HCT116 (cell line): ENCODE data around the gene SMNDC1. TPM values are rescaled to one million over a fixed set of nuclear protein-coding genes. Genes with fewer than 3 reads are reported as not detected.

Experiments
- ATAC-seq: fragments of 200-7000 bp; cut with Tn5 transposase; 2 replicates; pipeline ENCODE4 v1.9.1; 2020; ENCODE audit warnings: mild to moderate bottlenecking, moderate library complexity
- BruUV-seq: library from RNA; stranded (reverse); fragments of 400-500 nt; replicated peaks from 2 replicates; lab custom pipeline; 2021; lab: Mats Ljungman, UMichigan
- CTCF ChIA-PET: fragments of 300-600 bp; sonication (Branson Sonifier 250); formaldehyde crosslinking; loops from one replicate; lab custom pipeline; 2021; ENCODE audit warnings: antibody characterized with exemption; lab: Charles Lee
- POLR2A ChIA-PET: fragments of 300-600, 350-600 bp; sonication (Branson Sonifier 250); formaldehyde crosslinking; loops from one replicate; lab custom pipeline; 2021; ENCODE audit warnings: antibody characterized with exemption; lab: Charles Lee
- RAD21 ChIA-PET, 2 experiments: fragments of 300-600 bp; sonication (Branson Sonifier 250); formaldehyde crosslinking; loops; one replicate each; lab custom pipeline; 2023; ENCODE audit warnings: low total read pairs in 2 of 2; ENCODE audit not compliant: uncharacterized antibody in 2 of 2, unreplicated experiment in 2 of 2, low non-redundant PET in 1 of 2; lab: Charles Lee
- DNase-seq: peaks from one replicate; pipeline ENCODE4 v3.0.0-alpha.2; 2010; ENCODE audit warnings: low read depth, low spot score
- H2AFZ ChIP-seq: fragments of 200-600 bp; shearing (Covaris generic), sonication (generic); 2 replicates; pipeline ENCODE4 v1.6.1; 2017; ENCODE audit warnings: low read depth, mixed run types, mixed read lengths, antibody characterized with exemption, low read length; ENCODE audit not compliant: poor library complexity, severe bottlenecking
- H3K27ac ChIP-seq: 2 replicates; pipeline ENCODE4 v1.5.1; 2012; ENCODE audit warnings: low read depth, low read length
- H3K27me3 ChIP-seq: fragments of 200-600 bp; sonication (generic); 2 replicates; pipeline ENCODE4 v1.6.1; 2016; ENCODE audit warnings: mixed run types, low read length, mixed read lengths; ENCODE audit not compliant: insufficient read depth
- H3K36me3 ChIP-seq, 2 experiments: fragments of 200-500 bp in 1 of 2; fragments of 200-600 bp in 1 of 2; sonication (Bioruptor generic) in 1 of 2; sonication (generic) in 1 of 2; 2 replicates each; pipeline versions ENCODE4 v1.5.1 to v1.6.1; 2014 to 2016; ENCODE audit warnings: low read length in 2 of 2, inconsistent platforms in 1 of 2, mixed read lengths in 1 of 2, mixed run types in 1 of 2; ENCODE audit not compliant: insufficient read depth in 2 of 2, control insufficient read depth in 1 of 2
- H3K4me1 ChIP-seq, 2 experiments: fragments of 200-600 bp in 1 of 2; sonication (generic) in 1 of 2; 2 replicates each; pipeline versions ENCODE4 v1.5.1 to v1.6.1; 2012 to 2017; ENCODE audit warnings: low read length in 2 of 2, inconsistent platforms in 1 of 2, mild to moderate bottlenecking in 1 of 2, mixed read lengths in 1 of 2, mixed run types in 1 of 2, moderate library complexity in 1 of 2; ENCODE audit not compliant: insufficient read depth in 2 of 2, control insufficient read depth in 1 of 2
- H3K4me2 ChIP-seq: fragments of 200-600 bp; sonication (generic); 2 replicates; pipeline ENCODE4 v1.6.1; 2017; ENCODE audit warnings: mixed run types, low read length, mixed read lengths
- H3K4me3 ChIP-seq, 2 experiments: fragments of 200-600 bp in 1 of 2; sonication (generic) in 1 of 2; replicated peaks in 1 of 2; 2 replicates each; pipeline ENCODE4 v1.5.1; 2011 to 2016; ENCODE audit warnings: low read length in 2 of 2, control low read depth in 1 of 2, low read depth in 1 of 2, mild to moderate bottlenecking in 1 of 2, mixed read lengths in 1 of 2, mixed run types in 1 of 2
- H3K79me2 ChIP-seq: fragments of 200-600 bp; sonication (generic); 2 replicates; pipeline ENCODE4 v1.6.1; 2017; ENCODE audit warnings: mild to moderate bottlenecking, mixed run types, low read length, moderate library complexity, mixed read lengths; ENCODE audit not compliant: insufficient read depth
- H3K9ac ChIP-seq: fragments of 200-600 bp; sonication (generic); 2 replicates; pipeline ENCODE4 v1.6.1; 2016; ENCODE audit warnings: low read length, mixed read lengths
- H3K9me2 ChIP-seq: fragments of 200-600 bp; sonication (generic), shearing (Covaris generic); 2 replicates; pipeline ENCODE4 v1.6.1; 2017; ENCODE audit warnings: mixed run types, mild to moderate bottlenecking, moderate library complexity; ENCODE audit not compliant: insufficient read depth
- H3K9me3 ChIP-seq, 2 experiments: fragments of 200-500 bp in 1 of 2; fragments of 200-600 bp in 1 of 2; sonication (Bioruptor generic) in 1 of 2; sonication (generic) in 1 of 2; 2 replicates each; pipeline ENCODE4 v1.6.1; 2014 to 2017; ENCODE audit warnings: low read length in 2 of 2, mixed read lengths in 2 of 2, inconsistent platforms in 1 of 2, low read depth in 1 of 2, mild to moderate bottlenecking in 1 of 2, mixed run types in 1 of 2, moderate library complexity in 1 of 2; ENCODE audit not compliant: control insufficient read depth in 1 of 2, insufficient read depth in 1 of 2
- H4K20me1 ChIP-seq: fragments of 200-600 bp; sonication (generic), shearing (Covaris generic); 2 replicates; pipeline ENCODE4 v1.6.1; 2017; ENCODE audit warnings: mixed run types, mild to moderate bottlenecking, moderate library complexity; ENCODE audit not compliant: insufficient read depth
- CEBPB ChIP-seq: IDR thresholded peaks from 2 replicates; pipeline ENCODE4 v1.6.1; 2012; ENCODE audit warnings: low read depth
- EGR1 ChIP-seq: IDR thresholded peaks from 2 replicates; pipeline ENCODE4 v1.6.1; 2012; ENCODE audit warnings: low read depth
- ELF1 ChIP-seq: IDR thresholded peaks from 2 replicates; pipeline ENCODE4 v1.6.1; 2012; ENCODE audit warnings: low read depth, borderline replicate concordance
- EZH2 ChIP-seq: fragments of 200-600 bp; sonication (generic); IDR thresholded peaks from 2 replicates; pipeline ENCODE4 v1.6.1; 2017; ENCODE audit warnings: antibody characterized with exemption, mixed run types
- FOSL1 ChIP-seq: IDR thresholded peaks from 2 replicates; pipeline ENCODE4 v1.6.1; 2012; ENCODE audit warnings: low read depth
- POLR2A ChIP-seq: IDR thresholded peaks from 2 replicates; pipeline ENCODE4 v1.7.0; 2011; ENCODE audit warnings: borderline replicate concordance; ENCODE audit not compliant: insufficient read depth, insufficient read length; ENCODE audit errors: extremely low read depth
- POLR2AphosphoS5 ChIP-seq: IDR thresholded peaks from 2 replicates; pipeline ENCODE4 v1.6.1; 2011; ENCODE audit warnings: mild to moderate bottlenecking, low read depth, low read length, moderate library complexity
- SP1 ChIP-seq: IDR thresholded peaks from 2 replicates; pipeline ENCODE4 v1.6.1; 2012; ENCODE audit warnings: low read depth
- SRF ChIP-seq: IDR thresholded peaks from 2 replicates; pipeline ENCODE4 v1.6.1; 2012; ENCODE audit warnings: low read depth
- YY1 ChIP-seq: IDR thresholded peaks from 2 replicates; pipeline ENCODE4 v1.6.1; 2011; ENCODE audit warnings: low read length, low read depth, moderate library complexity, mild to moderate bottlenecking; ENCODE audit not compliant: insufficient replicate concordance; ENCODE audit errors: extremely low read depth
- intact Hi-C: fragments of 100-400 bp; cut with micrococcal nuclease; formaldehyde crosslinking; loops from 2 replicates; pipeline ENCODE4 v1.10.0; 2022
- total RNA-seq: library from RNA; stranded (reverse); gene quantifications from one replicate; pipeline ENCODE4 v1.2.1, GENCODE V29; 2021; ENCODE audit not compliant: unreplicated experiment
- TF ChIP-seq, protein P1 (sequence below): IDR thresholded peaks from 2 replicates; pipeline ENCODE4 v1.6.1; 2012; ENCODE audit warnings: low read depth
- TF ChIP-seq, protein P2 (sequence below), 3 experiments: fragments of 200-600 bp in 1 of 3; sonication (generic) in 1 of 3; IDR thresholded peaks in 2 of 3; conservative IDR thresholded peaks in 1 of 3; 2 replicates each; pipeline ENCODE4 v1.5.1; 2012 to 2017; ENCODE audit warnings: low read depth in 2 of 3, low read length in 2 of 3, antibody characterized with exemption in 1 of 3, borderline replicate concordance in 1 of 3, control low read depth in 1 of 3, mild to moderate bottlenecking in 1 of 3, mixed read lengths in 1 of 3, mixed run types in 1 of 3, moderate library complexity in 1 of 3; ENCODE audit not compliant: insufficient read depth in 1 of 3
- TF ChIP-seq, protein P3 (sequence below): IDR thresholded peaks from 2 replicates; pipeline ENCODE4 v1.6.1; 2012

The SMNDC1 gene
- total RNA-seq, 1 experiment from 2014 or later, result 61.7 TPM

DNA sequence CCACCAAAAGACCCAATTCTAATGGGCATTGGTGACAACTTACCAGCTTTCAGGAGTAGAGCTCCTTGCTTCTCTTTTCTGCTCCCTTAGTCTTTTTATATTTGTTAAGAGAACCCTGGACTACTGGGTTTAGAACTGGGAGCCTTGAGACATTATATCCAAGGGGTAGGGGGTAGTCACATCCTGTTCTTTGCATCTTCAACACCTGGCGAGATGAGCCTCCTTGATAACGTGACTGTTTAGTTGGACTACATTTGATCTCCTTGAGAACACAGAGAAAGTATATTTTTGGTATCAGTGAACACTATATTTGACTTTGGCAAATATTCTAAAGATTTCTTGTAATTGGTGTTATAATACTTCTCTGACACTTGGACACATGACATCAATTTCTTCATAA lies 9.0 kb upstream of the SMNDC1 start:
- Histone ChIP-seq H3K27ac (no peak overlapping the region), H3K79me2 (no peaks in the 10 kb centered on the region), H3K4me1 (peaks cover 2 to 26% of the 10 kb centered on the region in 2 experiments; a peak in 2 of 4 replicates), H3K36me3 (no peaks in the 10 kb centered on the region), H3K27me3 (no peaks in the 10 kb centered on the region), H3K9me3 (no peaks in the 10 kb centered on the region), H3K4me2 (no peak overlapping the region), H4K20me1 (no peaks in the 10 kb centered on the region), H3K9ac (no peak overlapping the region), H3K4me3 (no peak overlapping the region), H3K9me2 (no peaks in the 10 kb centered on the region), H2AFZ (no peak overlapping the region)
- ChIA-PET CTCF (interaction anchor here (0.6 to 1.7 kb wide), 2 partner anchors 40 to 287 kb away, joined by 3 to 4 read pairs; no protein-coding TSS in a partner anchor), RAD21 (no interaction called here), POLR2A (interaction anchor here (1.1 to 1.9 kb wide), 4 partner anchors 182 to 199 kb away, joined by 4 to 6 read pairs (median 5); no protein-coding TSS in a partner anchor)
- no TSS peak for BruUV-seq
- ATAC-seq (no peak), DNase-seq (no peak)
- intact Hi-C loops, result loop anchor here (5.0 kb wide), 4 partner anchors 39 to 579 kb away; no protein-coding TSS in a partner anchor
- TF ChIP-seq CEBPB (no peak), ELF1 (no peak), SP1 (no peak), POLR2A (no peak), SRF (no peak), FOSL1 (no peak), POLR2AphosphoS5 (no peak), EGR1 (no peak), EZH2 (no peak), YY1 (no peak)
- TF ChIP-seq, protein P1, sequence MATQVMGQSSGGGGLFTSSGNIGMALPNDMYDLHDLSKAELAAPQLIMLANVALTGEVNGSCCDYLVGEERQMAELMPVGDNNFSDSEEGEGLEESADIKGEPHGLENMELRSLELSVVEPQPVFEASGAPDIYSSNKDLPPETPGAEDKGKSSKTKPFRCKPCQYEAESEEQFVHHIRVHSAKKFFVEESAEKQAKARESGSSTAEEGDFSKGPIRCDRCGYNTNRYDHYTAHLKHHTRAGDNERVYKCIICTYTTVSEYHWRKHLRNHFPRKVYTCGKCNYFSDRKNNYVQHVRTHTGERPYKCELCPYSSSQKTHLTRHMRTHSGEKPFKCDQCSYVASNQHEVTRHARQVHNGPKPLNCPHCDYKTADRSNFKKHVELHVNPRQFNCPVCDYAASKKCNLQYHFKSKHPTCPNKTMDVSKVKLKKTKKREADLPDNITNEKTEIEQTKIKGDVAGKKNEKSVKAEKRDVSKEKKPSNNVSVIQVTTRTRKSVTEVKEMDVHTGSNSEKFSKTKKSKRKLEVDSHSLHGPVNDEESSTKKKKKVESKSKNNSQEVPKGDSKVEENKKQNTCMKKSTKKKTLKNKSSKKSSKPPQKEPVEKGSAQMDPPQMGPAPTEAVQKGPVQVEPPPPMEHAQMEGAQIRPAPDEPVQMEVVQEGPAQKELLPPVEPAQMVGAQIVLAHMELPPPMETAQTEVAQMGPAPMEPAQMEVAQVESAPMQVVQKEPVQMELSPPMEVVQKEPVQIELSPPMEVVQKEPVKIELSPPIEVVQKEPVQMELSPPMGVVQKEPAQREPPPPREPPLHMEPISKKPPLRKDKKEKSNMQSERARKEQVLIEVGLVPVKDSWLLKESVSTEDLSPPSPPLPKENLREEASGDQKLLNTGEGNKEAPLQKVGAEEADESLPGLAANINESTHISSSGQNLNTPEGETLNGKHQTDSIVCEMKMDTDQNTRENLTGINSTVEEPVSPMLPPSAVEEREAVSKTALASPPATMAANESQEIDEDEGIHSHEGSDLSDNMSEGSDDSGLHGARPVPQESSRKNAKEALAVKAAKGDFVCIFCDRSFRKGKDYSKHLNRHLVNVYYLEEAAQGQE, result no peak
- TF ChIP-seq, protein P2, sequence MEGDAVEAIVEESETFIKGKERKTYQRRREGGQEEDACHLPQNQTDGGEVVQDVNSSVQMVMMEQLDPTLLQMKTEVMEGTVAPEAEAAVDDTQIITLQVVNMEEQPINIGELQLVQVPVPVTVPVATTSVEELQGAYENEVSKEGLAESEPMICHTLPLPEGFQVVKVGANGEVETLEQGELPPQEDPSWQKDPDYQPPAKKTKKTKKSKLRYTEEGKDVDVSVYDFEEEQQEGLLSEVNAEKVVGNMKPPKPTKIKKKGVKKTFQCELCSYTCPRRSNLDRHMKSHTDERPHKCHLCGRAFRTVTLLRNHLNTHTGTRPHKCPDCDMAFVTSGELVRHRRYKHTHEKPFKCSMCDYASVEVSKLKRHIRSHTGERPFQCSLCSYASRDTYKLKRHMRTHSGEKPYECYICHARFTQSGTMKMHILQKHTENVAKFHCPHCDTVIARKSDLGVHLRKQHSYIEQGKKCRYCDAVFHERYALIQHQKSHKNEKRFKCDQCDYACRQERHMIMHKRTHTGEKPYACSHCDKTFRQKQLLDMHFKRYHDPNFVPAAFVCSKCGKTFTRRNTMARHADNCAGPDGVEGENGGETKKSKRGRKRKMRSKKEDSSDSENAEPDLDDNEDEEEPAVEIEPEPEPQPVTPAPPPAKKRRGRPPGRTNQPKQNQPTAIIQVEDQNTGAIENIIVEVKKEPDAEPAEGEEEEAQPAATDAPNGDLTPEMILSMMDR (IDR thresholded peaks at IDR 0.05 in 2 of 3, conservative IDR thresholded peaks at IDR 0.05 in 1 of 3; ENCODE audit: borderline replicate concordance in 1 of 3, insufficient read depth in 1 of 3, low read depth in 2 of 3, low read length in 2 of 3), result no peak
- TF ChIP-seq, protein P3, sequence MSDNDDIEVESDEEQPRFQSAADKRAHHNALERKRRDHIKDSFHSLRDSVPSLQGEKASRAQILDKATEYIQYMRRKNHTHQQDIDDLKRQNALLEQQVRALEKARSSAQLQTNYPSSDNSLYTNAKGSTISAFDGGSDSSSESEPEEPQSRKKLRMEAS, result no peak
